Activated CD4-positive, alpha-beta T cell treated with anti-CD3 and anti-CD28 coated beads, Interleukin-2, amount 10 ng/mL, durations not matched to agents 7 days and 5 days (primary cell): ENCODE measurements around the gene PHACTR1. TPM values are rescaled to one million over a fixed set of nuclear protein-coding genes. Genes with fewer than 3 reads are reported as not detected.
A peak's percentile ranks its signal among the peaks of the same experiment; 100 is the strongest.
"Not testable (repeated sequence)": the region's sequence is repeated elsewhere in the genome, so short reads cannot be mapped to it uniquely, and the experiment has no call there.

Experiments used
- CTCF ChIA-PET: fragments of 350-600 bp; sonication (Branson Sonifier 250); formaldehyde crosslinking; loops from one replicate; lab custom pipeline; 2021; ENCODE audit warnings: antibody characterized with exemption; lab: Charles Lee
- POLR2A ChIA-PET: fragments of 350-600 bp; sonication (Branson Sonifier 250); formaldehyde crosslinking; loops from one replicate; lab custom pipeline; 2021; ENCODE audit warnings: antibody characterized with exemption; lab: Charles Lee
- DNase-seq: peaks from one replicate; pipeline ENCODE4 v3.0.0-alpha.2; 2020
- H3K27ac Mint-ChIP-seq: one replicate; pipeline ENCODE4 v1.8.0; 2021; ENCODE audit warnings: mild to moderate bottlenecking, moderate library complexity, mixed read lengths
- H3K27me3 Mint-ChIP-seq: one replicate; pipeline ENCODE4 v1.8.0; 2021; ENCODE audit warnings: mixed read lengths
- H3K36me3 Mint-ChIP-seq: one replicate; pipeline ENCODE4 v1.8.0; 2021; ENCODE audit warnings: low read depth, mixed read lengths
- H3K4me1 Mint-ChIP-seq: one replicate; pipeline ENCODE4 v1.8.0; 2021; ENCODE audit warnings: mixed read lengths
- H3K4me3 Mint-ChIP-seq: one replicate; pipeline ENCODE4 v1.8.0; 2021; ENCODE audit warnings: mild to moderate bottlenecking, moderate library complexity, mixed read lengths
- H3K9me3 Mint-ChIP-seq: one replicate; pipeline ENCODE4 v1.8.0; 2021; ENCODE audit warnings: mixed read lengths
- total RNA-seq, 2 experiments: library from RNA; stranded (reverse); gene quantifications; one replicate each; pipeline ENCODE4 v1.2.3, GENCODE V29; 2021

The PHACTR1 gene
- total RNA-seq, 2 experiments from 2014 or later, result 0.19 to 0.32 TPM

DNA sequence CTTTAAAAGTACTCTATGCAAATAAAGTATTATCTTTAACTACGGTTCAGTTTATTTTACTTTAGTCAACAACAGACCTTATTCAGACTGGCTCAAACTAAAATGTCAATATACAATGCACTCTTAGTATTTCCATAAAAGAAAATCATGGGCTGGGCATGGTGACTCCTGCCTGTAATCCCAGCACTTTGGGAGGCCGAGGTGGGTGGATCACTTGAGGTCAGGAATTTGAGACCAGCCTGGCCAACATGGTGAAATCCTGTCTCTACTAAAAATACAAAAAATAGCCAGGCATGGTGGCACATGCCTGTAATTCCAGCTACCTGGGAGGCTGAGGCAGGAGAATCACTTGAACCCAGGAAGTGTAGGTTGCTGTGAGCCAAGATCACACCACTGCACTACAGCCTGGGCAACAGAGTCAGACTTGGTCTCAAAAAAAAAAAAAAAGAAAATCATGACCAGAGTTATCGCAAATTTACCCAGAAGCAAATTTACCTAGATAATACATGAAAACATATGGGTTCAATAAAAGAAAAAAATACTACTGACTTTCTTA, 609.5 kb downstream of the PHACTR1 start:
- DNase-seq, H3K9me3 Mint-ChIP-seq, POLR2A ChIA-PET, CTCF ChIA-PET, H3K27ac Mint-ChIP-seq, H3K27me3 Mint-ChIP-seq: not testable (repeated sequence)
- H3K36me3 Mint-ChIP-seq, result peaks cover 23% of the 10 kb centered on the region
- H3K4me3 Mint-ChIP-seq, result peak overlapping the region; percentile 27
- H3K4me1 Mint-ChIP-seq, result peaks cover 29% of the 10 kb centered on the region

DNA sequence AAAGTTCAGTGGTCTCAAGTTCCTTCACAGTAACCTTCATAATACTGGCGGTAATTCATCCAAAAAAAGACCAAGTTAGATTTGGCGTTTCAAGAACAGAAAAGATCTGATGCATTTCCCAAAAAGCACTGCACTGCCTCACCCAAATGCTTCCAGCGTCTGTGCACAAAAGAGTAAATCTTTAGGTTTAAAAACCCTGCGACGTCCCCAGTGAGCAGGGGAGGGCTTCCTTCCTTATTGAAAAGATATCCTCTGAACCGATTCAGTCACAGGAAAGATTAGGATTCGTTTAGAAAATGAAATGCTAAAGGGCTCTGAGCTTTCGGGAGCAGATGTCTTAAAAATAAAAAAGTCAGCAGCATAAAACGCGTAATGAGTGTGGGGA, 611.1 kb downstream of the PHACTR1 start:
- DNase-seq, result no peak
- ChIA-PET CTCF (interaction anchor here (0.8 to 1.6 kb wide), 5 partner anchors 17 to 287 kb away, joined by 3 to 12 read pairs (median 4); partner anchors contain the start of genes NOL7 and SIRT5), POLR2A (no interaction called here)
- Mint-ChIP-seq H3K4me3 (peak overlapping the region; percentile 91), H3K36me3 (peaks cover 15% of the 10 kb centered on the region), H3K4me1 (peaks cover 29% of the 10 kb centered on the region), H3K27me3 (no peaks in the 10 kb centered on the region), H3K9me3 (no peaks in the 10 kb centered on the region), H3K27ac (peak overlapping the region; percentile 97)

DNA sequence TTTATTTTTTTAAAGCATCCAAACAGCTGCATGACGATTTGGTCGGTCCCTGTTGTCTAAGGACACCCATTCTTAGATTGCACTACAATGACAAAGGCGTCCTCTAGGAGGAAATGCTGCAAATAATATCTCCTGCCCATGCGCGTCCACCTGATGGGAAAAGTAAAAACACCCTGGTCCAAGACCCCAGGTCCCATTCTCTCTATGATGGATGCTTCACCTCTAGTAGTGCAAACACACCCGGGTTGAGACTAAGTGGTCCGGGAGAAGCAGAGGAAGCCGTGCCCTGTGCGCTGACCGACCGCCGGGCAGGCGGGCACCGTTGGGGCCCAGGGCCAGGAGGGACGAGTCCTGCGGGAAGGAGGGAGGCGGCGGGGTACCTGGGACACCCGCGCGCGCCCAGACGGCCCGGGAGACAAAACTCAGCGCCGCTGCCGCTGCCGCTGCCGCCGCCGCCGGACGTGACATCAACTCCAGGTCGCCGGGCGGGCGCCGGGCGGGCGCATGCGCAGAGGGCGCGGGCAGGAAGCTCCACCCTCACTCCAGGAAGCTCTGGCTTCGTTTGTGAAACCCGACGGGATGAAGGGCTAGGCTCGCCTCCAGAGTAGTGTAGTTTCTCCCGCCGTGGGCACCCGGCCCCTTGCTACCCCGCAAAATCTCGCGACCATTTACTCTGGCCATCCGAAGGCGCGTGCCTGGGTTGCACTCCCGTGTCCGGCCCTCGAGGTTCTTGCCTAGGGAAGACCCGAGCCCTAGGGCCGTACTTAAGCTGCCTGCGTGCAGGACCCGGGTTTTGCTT, 611.7 kb downstream of the PHACTR1 start, which contains the start of gene TBC1D7:
Gene TBC1D7, minus strand, starts transcription at position 462 of the 799 bp plus-strand sequence. CDS start 1,639 bp downstream, outside the sequence.
- H3K27me3 Mint-ChIP-seq, result no peaks in the 10 kb centered on the region
- DNase-seq, result peak; percentile 93
- peak within 1 kb of the TSS; percentile 91 for H3K4me3 Mint-ChIP-seq
- peaks cover 12% of the 10 kb centered on the region for H3K36me3 Mint-ChIP-seq
- ChIA-PET CTCF (interaction anchor here (0.6 to 3.2 kb wide), 12 partner anchors 11 to 411 kb away, joined by 3 to 16 read pairs (median 4); partner anchors contain the start of genes NOL7 and SIRT5), POLR2A (interaction anchor here (0.7 to 1.2 kb wide), 3 partner anchors 121 to 287 kb away, joined by 3 to 5 read pairs (median 4); partner anchors contain the start of gene NOL7)
- no peaks in the 10 kb centered on the region for H3K9me3 Mint-ChIP-seq
- peaks cover 29% of the 10 kb centered on the region for H3K4me1 Mint-ChIP-seq
- H3K27ac Mint-ChIP-seq, result peak within 1 kb of the TSS; percentile 97

DNA sequence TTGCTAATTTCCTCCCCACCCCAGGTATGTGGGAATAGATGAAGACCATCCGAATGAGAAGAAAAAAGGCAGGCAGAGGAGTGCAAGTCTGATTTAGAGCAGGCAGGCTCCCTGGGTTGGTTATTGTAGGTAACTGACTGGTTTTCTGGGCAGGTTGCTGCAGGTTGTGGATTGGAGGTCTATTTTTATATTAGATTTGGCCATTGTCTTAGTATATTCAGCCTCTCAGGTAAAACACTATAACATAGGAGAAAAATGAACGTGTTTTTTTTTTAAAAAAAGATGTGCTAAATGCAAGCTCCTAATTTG, 612.3 kb downstream of the PHACTR1 start:
- H3K4me3 Mint-ChIP-seq, result peak overlapping the region; percentile 91
- no peaks in the 10 kb centered on the region for H3K27me3 Mint-ChIP-seq
- H3K4me1 Mint-ChIP-seq, result peaks cover 29% of the 10 kb centered on the region
- H3K36me3 Mint-ChIP-seq, result peaks cover 12% of the 10 kb centered on the region
- POLR2A ChIA-PET, result interaction anchor here (0.7 to 1.2 kb wide), 3 partner anchors 120 to 286 kb away, joined by 3 to 5 read pairs (median 4); partner anchors contain the start of gene NOL7
- CTCF ChIA-PET, result interaction anchor here (0.6 to 3.2 kb wide), 10 partner anchors 10 to 412 kb away, joined by 3 to 16 read pairs (median 4); partner anchors contain the start of genes NOL7 and SIRT5
- H3K9me3 Mint-ChIP-seq, result no peaks in the 10 kb centered on the region
- no peak for DNase-seq
- H3K27ac Mint-ChIP-seq, result peak overlapping the region; percentile 97

DNA sequence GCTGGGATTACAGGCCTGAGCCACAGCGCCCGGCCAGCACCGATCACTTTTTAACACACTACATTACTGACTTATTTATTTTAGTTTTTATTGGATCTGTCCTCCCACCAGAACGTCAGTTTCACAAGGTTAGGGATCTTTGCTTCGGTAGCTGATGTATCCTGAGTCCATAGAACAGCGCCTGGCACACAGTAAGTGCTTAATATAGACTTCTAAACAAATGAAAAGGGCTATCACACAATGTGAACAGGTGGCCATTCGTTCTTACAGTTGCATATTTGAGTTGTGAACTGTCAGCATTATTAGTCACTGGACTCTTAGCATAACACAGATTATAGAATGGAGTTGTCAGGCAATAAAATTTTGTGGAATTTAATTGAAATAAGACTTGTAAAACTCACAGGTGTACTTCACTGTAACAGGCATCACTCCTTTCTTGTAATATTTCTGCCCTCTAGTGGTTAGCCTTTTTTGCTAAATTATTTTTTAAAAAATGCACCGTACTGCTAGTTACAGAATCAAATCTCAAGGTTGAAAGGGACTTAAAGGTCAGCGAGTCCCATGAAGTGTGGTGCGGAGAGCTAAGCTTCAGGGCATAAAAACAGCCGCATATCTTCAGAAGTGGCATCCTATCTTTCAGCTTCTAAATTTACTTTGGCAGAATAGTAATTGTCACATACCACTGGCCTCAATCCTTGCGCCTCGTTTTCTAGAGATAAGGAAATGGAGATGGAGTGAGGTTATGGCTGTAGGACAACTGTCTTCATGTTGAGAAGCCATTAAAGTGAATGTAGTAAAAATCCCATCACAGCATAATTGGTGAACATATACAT, 615.2 kb downstream of the PHACTR1 start:
- Mint-ChIP-seq H3K4me3 (no peak overlapping the region), H3K4me1 (peaks cover 28% of the 10 kb centered on the region), H3K27me3 (no peaks in the 10 kb centered on the region), H3K27ac (no peak overlapping the region), H3K9me3 (no peaks in the 10 kb centered on the region), H3K36me3 (peaks cover under 1% of the 10 kb centered on the region)
- CTCF ChIA-PET, result interaction anchor here (0.7 to 2.0 kb wide), 3 partner anchors 17 to 243 kb away, joined by 3 to 8 read pairs (median 4); partner anchors contain the start of gene SIRT5
- POLR2A ChIA-PET, result interaction anchor here (1.4 kb wide), 1 partner anchor 26 kb away, joined by 4 read pairs; no protein-coding TSS in a partner anchor
- DNase-seq, result no peak

DNA sequence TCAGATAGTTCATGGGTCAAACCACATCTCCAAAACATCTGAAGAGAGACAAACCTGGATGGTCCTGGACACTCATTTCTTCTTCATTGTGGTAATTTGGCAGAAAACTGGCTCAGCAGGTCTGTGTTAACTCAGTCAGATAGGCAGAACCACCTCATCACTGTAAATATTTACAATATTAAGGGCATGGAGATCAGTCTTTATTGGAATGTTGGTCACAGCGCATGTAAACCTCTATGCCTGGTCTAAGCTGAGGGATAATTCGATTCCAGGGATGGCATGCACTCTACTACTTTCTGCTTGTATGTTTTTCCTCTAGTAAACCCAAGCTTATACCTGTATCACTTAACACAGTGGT, 615.8 kb downstream of the PHACTR1 start:
- H3K27ac Mint-ChIP-seq, result no peak overlapping the region
- no peaks in the 10 kb centered on the region for H3K36me3 Mint-ChIP-seq
- H3K27me3 Mint-ChIP-seq, result no peaks in the 10 kb centered on the region
- no peaks in the 10 kb centered on the region for H3K9me3 Mint-ChIP-seq
- ChIA-PET CTCF (interaction anchor here (1.3 to 2.0 kb wide), 2 partner anchors 16 to 242 kb away, joined by 3 to 8 read pairs; partner anchors contain the start of gene SIRT5), POLR2A (no interaction called here)
- peaks cover 26% of the 10 kb centered on the region for H3K4me1 Mint-ChIP-seq
- H3K4me3 Mint-ChIP-seq, result no peak overlapping the region
- no peak for DNase-seq

DNA sequence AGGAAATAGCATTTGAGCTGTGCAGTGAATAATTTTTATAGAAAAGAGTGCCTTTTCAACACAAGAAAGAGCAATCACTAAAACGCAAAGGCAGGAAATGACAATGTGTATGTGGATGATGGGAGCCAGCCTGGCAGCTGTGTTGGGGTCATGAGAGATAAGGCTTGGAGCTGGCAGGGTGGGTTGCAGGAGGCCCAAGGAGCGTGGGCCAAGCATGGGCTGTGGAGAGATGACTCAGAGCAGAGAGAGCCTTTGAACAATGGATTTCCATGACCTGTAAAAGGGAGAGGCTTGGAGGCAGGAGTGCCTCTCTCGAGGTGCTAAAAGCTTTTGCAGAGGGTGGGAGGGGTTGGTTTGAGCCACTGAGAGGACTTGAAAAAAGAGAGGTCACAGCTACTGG, 618.4 kb downstream of the PHACTR1 start:
- CTCF ChIA-PET, result interaction anchor here (0.5 to 2.0 kb wide), 5 partner anchors 228 to 577 kb away, joined by 3 to 10 read pairs (median 3); partner anchors contain the start of genes NOL7 and SIRT5
- no peak overlapping the region for H3K4me3 Mint-ChIP-seq

DNA sequence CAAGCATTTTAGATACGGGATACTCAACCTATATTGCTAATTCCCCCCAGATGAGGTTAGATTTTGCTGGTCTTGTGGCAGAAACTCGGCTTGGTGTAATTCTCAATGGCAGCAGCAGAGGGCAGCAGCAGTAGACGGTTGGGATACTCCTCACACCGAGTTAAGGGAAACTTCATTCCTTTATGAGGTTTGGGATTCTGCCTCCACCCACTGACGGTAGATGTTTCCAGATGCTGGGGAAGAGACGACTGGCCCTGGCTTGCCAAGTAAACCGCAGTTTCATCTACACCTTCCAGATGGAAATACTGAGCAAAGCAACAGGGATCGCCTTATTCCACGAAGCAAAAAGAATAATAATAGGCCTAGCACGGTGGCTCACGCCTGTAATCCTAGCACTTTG, 620.0 kb downstream of the PHACTR1 start:
- CTCF ChIA-PET, result interaction anchor here (1.0 to 4.1 kb wide), 2 partner anchors 18 to 239 kb away, joined by 3 to 17 read pairs; partner anchors contain the start of gene SIRT5
- no peaks in the 10 kb centered on the region for H3K36me3 Mint-ChIP-seq
- H3K4me1 Mint-ChIP-seq, result peaks cover 32% of the 10 kb centered on the region
- peaks cover 1% of the 10 kb centered on the region for H3K27me3 Mint-ChIP-seq
- H3K9me3 Mint-ChIP-seq, result no peaks in the 10 kb centered on the region
- no peak overlapping the region for H3K4me3 Mint-ChIP-seq
- peak; percentile 75 for DNase-seq
- POLR2A ChIA-PET, result no interaction called here
- no peak overlapping the region for H3K27ac Mint-ChIP-seq

More for the DNA sequence above, 618.4 kb downstream of the PHACTR1 start:
- Mint-ChIP-seq H3K9me3 (no peaks in the 10 kb centered on the region), H3K27ac (no peak overlapping the region), H3K4me1 (peaks cover 25% of the 10 kb centered on the region), H3K36me3 (no peaks in the 10 kb centered on the region), H3K27me3 (peaks cover 1% of the 10 kb centered on the region)
- DNase-seq, result no peak
- POLR2A ChIA-PET, result no interaction called here

DNA sequence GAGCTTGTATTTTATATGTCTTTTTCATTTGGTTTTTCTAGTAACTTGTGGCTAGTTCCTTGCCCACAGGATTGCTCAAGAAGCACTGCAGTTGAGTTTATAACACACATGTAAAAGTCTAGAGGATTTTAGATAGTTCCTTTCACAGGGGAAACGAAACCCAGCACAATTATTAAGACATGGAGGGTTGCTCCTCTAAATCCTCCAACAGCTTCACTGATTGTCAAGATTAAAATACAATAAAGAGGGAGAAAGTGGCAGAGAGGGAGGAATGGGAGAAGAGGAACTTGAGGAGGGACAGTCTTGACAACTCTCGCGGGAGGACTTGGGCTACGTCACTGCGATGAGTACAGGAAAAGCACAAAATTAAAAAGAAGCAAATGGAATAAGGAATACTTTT, 621.5 kb downstream of the PHACTR1 start:
- Mint-ChIP-seq H3K9me3 (peaks cover 7% of the 10 kb centered on the region), H3K4me1 (peaks cover 32% of the 10 kb centered on the region), H3K36me3 (no peaks in the 10 kb centered on the region), H3K27ac (no peak overlapping the region), H3K4me3 (no peak overlapping the region), H3K27me3 (peaks cover 1% of the 10 kb centered on the region)
- POLR2A ChIA-PET, result interaction anchor here (1.5 kb wide), 1 partner anchor 237 kb away, joined by 4 read pairs; no protein-coding TSS in a partner anchor
- no peak for DNase-seq
- CTCF ChIA-PET, result interaction anchor here (1.0 to 4.1 kb wide), 7 partner anchors 9 to 728 kb away, joined by 3 to 17 read pairs (median 5); partner anchors contain the start of genes SIRT5 and TBC1D7
